Measurements from ENCODE around the gene WNT11.
"Not testable (repeated sequence)": the region's sequence is repeated elsewhere in the genome, so short reads cannot be mapped to it uniquely, and the experiment has no call there.

The WNT11 gene

GRCh38 chr11:76209973-76210930 lies 4.0 kb upstream of the WNT11 start:
- in situ Hi-C loops (cut with HindIII; ENCODE audit: low pct_ligation_motif_present, low pct_unique_long_range_greater_than_20kb, low sequenced_read_pairs) = no loop called here
- peak; percentile 49 for DNase-seq

DNA sequence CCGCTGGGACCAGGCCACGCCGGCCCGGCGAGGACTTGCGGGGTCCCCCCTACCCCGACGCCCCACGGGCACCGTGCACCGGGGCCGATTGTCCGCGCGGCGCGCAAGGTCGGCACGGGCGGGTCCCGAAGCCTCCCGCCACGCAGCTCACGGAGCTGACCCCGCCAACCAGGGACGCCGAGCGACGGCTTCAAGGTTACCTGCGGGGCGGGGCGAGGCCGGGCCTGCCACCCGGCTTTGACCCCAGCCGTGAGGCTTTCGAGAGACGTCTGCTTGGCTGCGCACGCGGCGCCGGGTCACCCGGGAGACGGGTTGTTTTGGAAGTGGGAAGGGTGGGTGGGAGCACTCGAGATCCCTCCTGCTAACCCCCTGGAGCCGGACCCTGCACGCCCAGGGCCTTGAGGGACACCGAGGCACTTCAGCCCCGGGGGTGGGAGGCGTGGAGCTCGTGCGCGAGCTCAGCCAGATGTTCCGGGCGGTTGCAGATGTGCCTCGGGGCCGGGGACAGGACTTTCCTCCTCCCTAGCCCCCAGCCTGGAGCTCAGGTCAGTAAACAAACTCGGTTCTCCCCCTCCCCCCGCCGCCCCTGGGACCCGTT lies 3.2 kb upstream of the WNT11 start:
- in situ Hi-C loops (cut with HindIII; ENCODE audit: low pct_ligation_motif_present, low pct_unique_long_range_greater_than_20kb, low sequenced_read_pairs) = no loop called here

GRCh38 chr11:76208438-76209374 lies 2.4 kb upstream of the WNT11 start:
- in situ Hi-C loops (cut with HindIII; ENCODE audit: low pct_ligation_motif_present, low pct_unique_long_range_greater_than_20kb, low sequenced_read_pairs) = no loop called here
- peak; percentile 58 for DNase-seq

More for the DNA sequence above, 3.2 kb upstream of the WNT11 start:
- DNase-seq = no peak

DNA sequence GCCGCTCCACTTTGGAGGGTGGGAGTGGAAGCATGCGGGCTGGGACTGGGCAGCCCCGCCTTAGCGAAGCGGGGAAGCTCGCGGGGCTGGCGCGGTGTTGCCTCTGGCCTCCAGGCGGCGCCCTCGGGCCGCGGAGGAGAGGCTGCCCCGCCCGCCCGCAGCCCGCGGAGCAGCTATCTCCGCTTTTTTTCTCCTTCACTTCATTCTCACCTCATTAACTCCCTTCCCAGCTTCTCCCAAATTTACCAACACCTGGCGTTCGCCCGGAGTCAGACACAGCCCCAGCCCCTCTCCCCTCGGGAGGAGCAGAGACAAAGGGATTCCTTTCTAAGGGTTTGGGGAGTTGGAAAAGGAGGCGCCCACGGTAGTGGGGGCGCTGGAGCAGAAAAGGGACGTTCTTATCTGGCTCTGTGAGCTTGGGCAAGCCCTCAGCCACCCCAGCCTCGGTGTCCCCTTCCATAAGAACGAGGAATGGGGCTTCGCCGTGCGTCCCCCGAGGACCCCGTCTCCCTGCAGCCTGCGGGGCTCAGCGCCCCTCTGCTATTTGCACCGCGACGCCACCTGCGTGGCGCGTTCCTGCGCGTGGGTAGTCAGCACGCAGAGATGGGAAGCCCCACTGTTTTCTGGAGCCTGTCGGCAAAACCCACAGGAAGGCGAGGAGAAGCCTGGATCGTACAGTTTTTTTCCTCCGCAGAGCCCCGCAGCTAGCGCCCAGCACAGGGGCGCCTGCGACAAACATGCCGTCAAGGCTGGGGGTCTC lies 1.5 kb upstream of the WNT11 start:
- in situ Hi-C loops (cut with HindIII; ENCODE audit: low pct_ligation_motif_present, low pct_unique_long_range_greater_than_20kb, low sequenced_read_pairs) = no loop called here
- peak; percentile 76 for DNase-seq

- in situ Hi-C loops (cut with HindIII; ENCODE audit: low pct_ligation_motif_present, low pct_unique_long_range_greater_than_20kb, low sequenced_read_pairs) = no loop called here
- no peak for DNase-seq
Observed at GRCh38 chr11:76206077-76206326, 300 bp downstream of the WNT11 start.

DNA sequence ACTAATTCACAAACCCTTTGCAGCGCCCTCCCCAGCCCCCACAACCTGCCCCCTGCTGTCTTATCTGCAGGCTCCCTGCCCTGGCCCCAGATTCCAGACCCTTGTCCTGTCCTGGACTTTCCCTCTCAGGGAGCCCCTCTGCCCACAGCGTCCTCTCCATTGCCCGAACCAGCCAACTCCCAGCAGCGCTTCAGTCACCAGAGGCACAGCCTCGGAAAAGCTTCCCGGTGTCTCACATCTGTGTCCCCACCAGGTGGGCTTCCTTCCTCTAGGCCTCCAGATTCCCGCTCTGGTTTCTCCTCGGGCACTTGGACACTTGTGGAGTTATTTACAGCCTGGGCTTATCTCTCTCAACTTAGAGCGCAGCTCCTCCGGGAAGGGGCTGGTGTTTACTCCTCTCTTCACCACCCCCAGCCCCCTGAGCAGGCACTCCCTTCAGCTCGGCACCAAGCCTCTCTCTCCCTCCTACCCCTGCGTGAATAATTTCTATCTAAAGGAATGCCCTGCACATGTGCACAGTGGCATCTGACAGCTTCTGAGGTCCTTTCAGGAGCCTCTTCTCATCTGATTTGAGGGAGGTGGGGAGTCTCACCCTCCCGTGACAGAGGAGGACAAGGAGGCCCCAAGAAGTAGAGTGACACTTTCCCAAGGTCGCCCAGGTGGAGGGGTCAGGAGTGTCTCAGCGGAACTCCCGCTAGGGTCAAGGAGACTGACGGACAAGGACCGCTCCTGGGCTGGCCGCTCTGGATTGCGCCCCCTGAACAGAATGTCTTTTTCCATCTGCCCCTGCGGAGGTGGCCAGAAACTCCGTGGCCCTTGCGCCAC lies 838 bp downstream of the WNT11 start:
- in situ Hi-C loops (cut with HindIII; ENCODE audit: low pct_ligation_motif_present, low pct_unique_long_range_greater_than_20kb, low sequenced_read_pairs) = no loop called here
- DNase-seq = no peak

GRCh38 chr11:76203937-76204336 lies 2.4 kb downstream of the WNT11 start:
- in situ Hi-C loops (cut with HindIII; ENCODE audit: low pct_ligation_motif_present, low pct_unique_long_range_greater_than_20kb, low sequenced_read_pairs) = no loop called here
- DNase-seq = no peak

- in situ Hi-C loops (cut with HindIII; ENCODE audit: low pct_ligation_motif_present, low pct_unique_long_range_greater_than_20kb, low sequenced_read_pairs) = no loop called here
- DNase-seq = no peak
Observed at GRCh38 chr11:76203131-76203925, 3.0 kb downstream of the WNT11 start.

- in situ Hi-C loops (cut with HindIII; ENCODE audit: low pct_ligation_motif_present, low pct_unique_long_range_greater_than_20kb, low sequenced_read_pairs) = no loop called here
- no peak for DNase-seq
Observed at GRCh38 chr11:76201672-76202412, 4.5 kb downstream of the WNT11 start.

DNA sequence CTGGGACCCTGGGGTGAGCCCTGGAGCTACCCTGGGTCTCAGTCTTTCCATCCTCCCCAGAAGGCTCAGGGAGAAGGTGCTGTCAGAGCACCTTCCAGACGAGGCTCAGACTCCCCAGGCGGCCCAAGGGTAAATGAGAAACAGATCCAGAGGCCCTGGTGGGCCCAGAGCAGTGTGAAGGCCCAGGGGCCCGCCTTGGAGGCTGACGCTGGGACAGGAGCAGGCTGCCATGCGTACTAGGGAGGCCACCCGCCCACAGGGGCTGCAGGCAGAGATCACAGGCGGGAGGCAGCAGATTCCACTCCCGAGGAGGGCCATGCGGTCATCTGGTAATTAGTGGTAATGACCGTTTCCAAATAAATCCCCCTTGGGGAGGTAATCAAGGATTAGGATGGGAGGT lies 5.2 kb downstream of the WNT11 start:
- in situ Hi-C loops (cut with HindIII; ENCODE audit: low pct_ligation_motif_present, low pct_unique_long_range_greater_than_20kb, low sequenced_read_pairs) = no loop called here
- DNase-seq = no peak

GRCh38 chr11:76200006-76200940 lies 6.0 kb downstream of the WNT11 start:
- in situ Hi-C loops (cut with HindIII; ENCODE audit: low pct_ligation_motif_present, low pct_unique_long_range_greater_than_20kb, low sequenced_read_pairs) = no loop called here
- DNase-seq = no peak

DNA sequence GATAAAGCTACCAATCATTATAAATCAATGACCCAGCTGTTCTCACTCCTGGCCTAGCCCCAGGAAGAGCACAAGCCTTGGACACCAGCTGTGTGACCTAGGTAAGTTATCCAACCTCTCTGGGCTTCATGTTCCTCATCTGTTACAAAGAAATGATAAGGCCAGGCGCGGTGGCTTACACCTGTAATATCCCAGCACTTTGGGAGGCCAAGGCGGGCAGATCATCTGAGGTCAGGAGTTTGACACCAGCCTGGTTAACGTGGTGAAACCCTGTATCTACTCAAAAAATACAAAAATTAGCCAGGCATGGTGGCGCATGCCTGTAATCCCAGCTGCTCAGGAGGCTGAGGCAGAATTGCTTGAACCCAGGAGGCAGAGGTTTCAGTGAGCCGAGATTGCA lies 7.6 kb downstream of the WNT11 start:
- in situ Hi-C loops (cut with HindIII; ENCODE audit: low pct_ligation_motif_present, low pct_unique_long_range_greater_than_20kb, low sequenced_read_pairs); DNase-seq: not testable (repeated sequence)

DNA sequence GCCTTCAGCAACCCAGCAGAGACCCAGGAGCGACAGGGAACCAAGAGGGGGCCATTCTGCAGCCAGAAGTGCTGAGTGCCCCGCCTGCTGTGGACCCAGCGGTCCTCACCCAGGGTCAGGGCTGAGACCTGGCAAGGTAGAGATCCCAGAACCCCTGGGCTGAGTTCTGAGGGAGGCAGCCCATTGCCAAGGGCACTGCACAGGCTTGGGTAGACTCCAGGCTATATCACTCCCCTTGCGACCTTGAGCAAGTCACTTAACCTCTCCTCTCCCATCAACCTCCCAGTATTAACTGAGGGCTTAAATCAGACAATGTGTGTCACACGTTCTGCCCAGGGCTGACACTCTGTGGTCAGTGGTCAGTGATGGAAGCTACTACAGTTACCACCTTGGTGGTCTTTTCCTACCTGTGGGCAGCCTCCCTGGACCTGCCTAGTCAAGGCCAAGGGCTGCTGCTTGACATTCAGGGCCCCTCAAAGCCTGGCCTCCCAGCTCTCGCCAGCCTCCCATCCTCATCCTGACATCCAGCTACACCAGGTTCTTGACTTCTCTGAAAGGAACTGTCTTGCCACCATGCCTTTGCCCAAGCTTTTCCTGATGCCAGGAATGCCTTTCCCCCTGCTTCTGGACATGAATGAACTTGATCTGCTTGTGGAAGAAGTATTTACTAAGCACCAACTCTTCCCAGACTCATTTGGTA lies 8.2 kb downstream of the WNT11 start:
- in situ Hi-C loops (cut with HindIII; ENCODE audit: low pct_ligation_motif_present, low pct_unique_long_range_greater_than_20kb, low sequenced_read_pairs) = no loop called here
- no peak for DNase-seq

DNA sequence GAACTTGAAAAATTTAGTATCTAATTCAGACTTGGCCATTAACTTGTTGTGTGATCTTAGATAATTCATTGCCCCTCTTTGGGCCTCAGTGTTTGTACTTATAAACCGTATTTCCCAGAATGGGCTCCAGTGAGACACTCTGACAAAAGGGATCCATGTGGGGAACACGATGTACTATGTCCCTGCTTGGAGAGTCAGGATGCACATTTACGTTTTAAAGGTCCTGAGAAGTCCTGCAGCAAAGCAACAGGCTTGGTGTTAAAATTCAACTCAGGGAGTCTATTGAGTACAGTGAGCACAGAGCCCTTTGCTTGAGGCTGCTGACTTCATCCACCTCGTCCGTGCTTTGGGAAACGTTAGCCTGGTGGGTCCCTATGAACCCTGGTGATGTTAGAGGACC lies 9.0 kb downstream of the WNT11 start:
- DNase-seq = no peak
- in situ Hi-C loops (cut with HindIII; ENCODE audit: low pct_ligation_motif_present, low pct_unique_long_range_greater_than_20kb, low sequenced_read_pairs) = no loop called here

DNA sequence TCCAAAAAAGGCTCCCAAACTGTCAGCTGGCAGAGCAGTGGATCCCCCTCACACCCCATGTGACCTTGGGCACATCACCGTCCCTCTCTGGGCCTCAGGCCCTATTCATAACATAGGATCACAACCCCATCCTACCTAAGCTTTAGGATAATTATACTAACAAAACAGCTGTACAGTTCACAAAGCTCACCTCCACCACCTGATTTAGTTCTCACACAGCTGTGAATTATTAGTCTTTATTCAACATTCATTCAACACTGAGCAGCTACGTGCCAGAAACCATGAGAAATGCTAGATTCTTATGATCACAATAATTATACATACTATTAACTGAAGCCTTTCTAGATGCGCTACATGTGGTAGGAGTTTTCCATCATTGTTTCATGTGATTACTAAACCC lies 9.5 kb downstream of the WNT11 start:
- DNase-seq = no peak
- in situ Hi-C loops (cut with HindIII; ENCODE audit: low pct_ligation_motif_present, low pct_unique_long_range_greater_than_20kb, low sequenced_read_pairs) = no loop called here
